A549 (cell line): ENCODE results near the gene GSTO1. TPM values are rescaled to one million over a fixed set of nuclear protein-coding genes. Genes with fewer than 3 reads are reported as not detected.

Experiments used
- ATAC-seq, 2 experiments: fragments of 200-7000 bp in 1 of 2; fragments of >200 bp in 1 of 2; cut with Nextera tagmentation in 1 of 2; cut with Tn5 transposase in 1 of 2; 3 replicates each; pipeline versions ENCODE4 v1.8.0 to v1.9.1; 2018 to 2020; ENCODE audit warnings: mild to moderate bottlenecking in 1 of 2, moderate library complexity in 1 of 2
- CTCF ChIA-PET: fragments of 300-600 bp; sonication (Branson Sonifier 250); formaldehyde crosslinking; extraction: SDS; loops from one replicate; lab custom pipeline; 2021; ENCODE audit warnings: antibody characterized with exemption, inconsistent platforms; lab: Yijun Ruan, JAX
- POLR2A ChIA-PET: fragments of 350-600 bp; formaldehyde crosslinking; extraction: SDS; loops from one replicate; lab custom pipeline; 2021; ENCODE audit warnings: antibody characterized with exemption, inconsistent platforms; lab: Yijun Ruan, JAX
- DNase-seq, 2 experiments: peaks; one replicate each; pipeline versions ENCODE4 v3.0.0 to v3.0.0-alpha.2; 2011 to 2016; ENCODE audit warnings: low read depth in 1 of 2, low spot score in 1 of 2
- FAIRE-seq: peaks from 2 replicates; lab custom pipeline; 2011; peaks lifted over from hg19 to GRCh38; lab: Jason Lieb, UNC
- H3K27ac ChIP-seq, 2 experiments: fragments of >200 bp; sonication (Bioruptor Twin); formaldehyde crosslinking; 3 replicates each; pipeline ENCODE4 v1.5.1; 2016 to 2017
- H3K4me1 ChIP-seq: fragments of >200 bp; sonication (Bioruptor Twin); formaldehyde crosslinking; 3 replicates; pipeline ENCODE4 v1.6.1; 2016
- H3K4me2 ChIP-seq: fragments of >200 bp; sonication (Bioruptor Twin); formaldehyde crosslinking; 3 replicates; pipeline ENCODE4 v1.6.1; 2016
- H3K4me3 ChIP-seq: fragments of >200 bp; sonication (Bioruptor Twin); formaldehyde crosslinking; 3 replicates; pipeline ENCODE4 v1.5.1; 2016
- H3K9me3 ChIP-seq: fragments of >200 bp; sonication (Bioruptor Twin); formaldehyde crosslinking; 3 replicates; pipeline ENCODE4 v1.6.1; 2016
- BCL3 ChIP-seq: fragments of >200 bp; sonication (Bioruptor Twin); formaldehyde crosslinking; IDR thresholded peaks from 3 replicates; pipeline ENCODE4 v1.6.1; 2016
- BHLHE40 ChIP-seq: IDR thresholded peaks from 2 replicates; pipeline ENCODE4 v1.6.1; 2012; ENCODE audit warnings: low read depth, low read length, inconsistent platforms
- CBX8 ChIP-seq: fragments of 200-600 bp; sonication (generic); IDR thresholded peaks from 2 replicates; pipeline ENCODE4 v1.6.1; 2016
- CHD2 ChIP-seq: fragments of 150-350 bp; IDR thresholded peaks from 2 replicates; pipeline ENCODE4 v1.6.1; 2014; ENCODE audit warnings: low read length; ENCODE audit not compliant: partially characterized antibody
- EP300 ChIP-seq, 2 experiments: fragments of >200 bp; sonication (Bioruptor Twin); formaldehyde crosslinking; IDR thresholded peaks; 2 replicates in 1 of 2; 3 replicates in 1 of 2; pipeline ENCODE4 v1.6.1; 2016 to 2017
- HES2 ChIP-seq: fragments of >200 bp; sonication (Bioruptor Twin); formaldehyde crosslinking; IDR thresholded peaks from 2 replicates; pipeline ENCODE4 v1.6.1; 2016
- HEYL ChIP-seq: fragments of 250-450 bp; sonication (Bioruptor Pico); IDR thresholded peaks from 2 replicates; pipeline ENCODE4 v1.8.0; 2021; ENCODE audit warnings: mild to moderate bottlenecking, moderate library complexity
- JUNB ChIP-seq: fragments of >200 bp; sonication (Bioruptor Twin); formaldehyde crosslinking; IDR thresholded peaks from 2 replicates; pipeline ENCODE4 v1.6.1; 2016
- KDM1A ChIP-seq: fragments of 200-600 bp; sonication (generic); IDR thresholded peaks from 2 replicates; pipeline ENCODE4 v1.6.1; 2016; ENCODE audit warnings: low read depth, mild to moderate bottlenecking
- MAFK ChIP-seq: fragments of 450-650 bp; IDR thresholded peaks from 2 replicates; pipeline ENCODE4 v1.6.1; 2014; ENCODE audit not compliant: partially characterized antibody
- MAZ ChIP-seq: fragments of 150-350 bp; IDR thresholded peaks from 2 replicates; pipeline ENCODE4 v1.6.1; 2014; ENCODE audit warnings: antibody characterized with exemption, low read depth, low read length, borderline replicate concordance
- NFE2L2 ChIP-seq: fragments of 150-350 bp; conservative IDR thresholded peaks from 2 replicates; pipeline ENCODE4 v1.6.1; 2014; ENCODE audit warnings: low read length
- NR3C1 ChIP-seq: fragments of >200 bp; sonication (Bioruptor Twin); formaldehyde crosslinking; IDR thresholded peaks from 3 replicates; pipeline ENCODE4 v1.6.1; 2017
- POLR2A ChIP-seq: IDR thresholded peaks from 2 replicates; pipeline ENCODE4 v1.6.1; 2012; ENCODE audit warnings: mild to moderate bottlenecking, low read length
- RAD21 ChIP-seq, 2 experiments: fragments of >200 bp in 1 of 2; sonication (Bioruptor Twin) in 1 of 2; formaldehyde crosslinking in 1 of 2; IDR thresholded peaks in 1 of 2; conservative IDR thresholded peaks in 1 of 2; 2 replicates in 1 of 2; 3 replicates in 1 of 2; pipeline ENCODE4 v1.6.1; 2012 to 2018; ENCODE audit warnings: inconsistent platforms in 1 of 2
- RFX5 ChIP-seq: fragments of 450-650 bp; IDR thresholded peaks from 2 replicates; pipeline ENCODE4 v1.7.1; 2014; ENCODE audit warnings: antibody characterized with exemption, mild to moderate bottlenecking, moderate library complexity
- SREBF2 ChIP-seq: fragments of 450-650 bp; IDR thresholded peaks from 2 replicates; pipeline ENCODE4 v1.6.1; 2014; ENCODE audit warnings: mild to moderate bottlenecking, moderate library complexity
- TP53 ChIP-seq: fragments of 250-450 bp; sonication (Bioruptor Pico); IDR thresholded peaks from 2 replicates; pipeline ENCODE4 v1.5.0; 2021; ENCODE audit warnings: mild to moderate bottlenecking, moderate library complexity
- ZC3H11A ChIP-seq: fragments of 450-650 bp; IDR thresholded peaks from 2 replicates; pipeline ENCODE4 v1.6.1; 2014; ENCODE audit warnings: antibody characterized with exemption, mild to moderate bottlenecking
- ZSCAN20 ChIP-seq: fragments of 250-450 bp; sonication (Bioruptor Pico); IDR thresholded peaks from 2 replicates; pipeline ENCODE4 v1.8.0; 2022; ENCODE audit warnings: mild to moderate bottlenecking, moderate library complexity
- WGBS: methylation state at CpG from one replicate; pipeline ENCODE4 v1.1.6; 2017; ENCODE audit errors: missing lambda C conversion rate; 5-methylcytosine and 5-hydroxymethylcytosine counted together
- polyA plus RNA-seq, 4 experiments: library from polyadenylated mRNA; depleted of rRNA in 3 of 4; stranded (reverse); fragments of >200 nt; fragmentation: RNase III in 1 of 4; extraction: RNeasy Plus Mini Kit Qiagen cat#74134 plus additional on column Dnase treatment in 1 of 4; gene quantifications; 2 replicates in 3 of 4; 3 replicates in 1 of 4; pipeline ENCODE4 v1.2.3, GENCODE V29; 2011 to 2017

GSTO1 gene
- polyA plus RNA-seq, 2 of the 4 experiments (the other 2 are of a cell fraction) = 163 to 204 TPM

- ChIA-PET POLR2A (interaction anchor here (1.1 kb wide), 1 partner anchor 24 kb away, joined by 3 read pairs; the partner anchor contains the start of gene GSTO2), CTCF (interaction anchor here (0.7 to 14.5 kb wide), 11 partner anchors 10 to 248 kb away, joined by 3 to 339 read pairs (median 31); partner anchors contain the start of genes CFAP58 and ITPRIP)
- no peak for FAIRE-seq
- ATAC-seq = no peak
- DNase-seq = no peak
- Histone ChIP-seq H3K27ac (no peak overlapping the region), H3K9me3 (no peaks in the 10 kb centered on the region), H3K4me2 (no peak overlapping the region), H3K4me3 (no peak overlapping the region), H3K4me1 (peaks cover 18% of the 10 kb centered on the region)
- TF ChIP-seq MAZ (no peak), EP300 (IDR thresholded peaks at IDR 0.05) (no peak), RFX5 (no peak), HES2 (no peak), POLR2A (no peak), CHD2 (no peak), TP53 (no peak), NR3C1 (no peak)
- WGBS = 41% methylated on average over 2 of the region's 2 CpGs
These were observed 38.3 kb downstream of the GSTO1 start for GRCh38 chr10:104293011-104293410.

- DNase-seq (no peak), FAIRE-seq (no peak), ATAC-seq (no peak)
- POLR2A ChIA-PET = no interaction called here
- CTCF ChIA-PET = interaction anchor here (1.1 to 14.5 kb wide), 8 partner anchors 11 to 249 kb away, joined by 5 to 339 read pairs (median 54); partner anchors contain the start of gene CFAP58
- no peak overlapping the region for H3K4me3 ChIP-seq
- peaks cover 10% of the 10 kb centered on the region for H3K4me1 ChIP-seq
- TF ChIP-seq BCL3 = no peak
- no peak overlapping the region for H3K4me2 ChIP-seq
- H3K9me3 ChIP-seq = no peaks in the 10 kb centered on the region
- WGBS = 85% methylated on average over 5 of the region's 5 CpGs
- no peak overlapping the region for H3K27ac ChIP-seq
These were observed 39.2 kb downstream of the GSTO1 start for GRCh38 chr10:104293781-104294321.

DNA sequence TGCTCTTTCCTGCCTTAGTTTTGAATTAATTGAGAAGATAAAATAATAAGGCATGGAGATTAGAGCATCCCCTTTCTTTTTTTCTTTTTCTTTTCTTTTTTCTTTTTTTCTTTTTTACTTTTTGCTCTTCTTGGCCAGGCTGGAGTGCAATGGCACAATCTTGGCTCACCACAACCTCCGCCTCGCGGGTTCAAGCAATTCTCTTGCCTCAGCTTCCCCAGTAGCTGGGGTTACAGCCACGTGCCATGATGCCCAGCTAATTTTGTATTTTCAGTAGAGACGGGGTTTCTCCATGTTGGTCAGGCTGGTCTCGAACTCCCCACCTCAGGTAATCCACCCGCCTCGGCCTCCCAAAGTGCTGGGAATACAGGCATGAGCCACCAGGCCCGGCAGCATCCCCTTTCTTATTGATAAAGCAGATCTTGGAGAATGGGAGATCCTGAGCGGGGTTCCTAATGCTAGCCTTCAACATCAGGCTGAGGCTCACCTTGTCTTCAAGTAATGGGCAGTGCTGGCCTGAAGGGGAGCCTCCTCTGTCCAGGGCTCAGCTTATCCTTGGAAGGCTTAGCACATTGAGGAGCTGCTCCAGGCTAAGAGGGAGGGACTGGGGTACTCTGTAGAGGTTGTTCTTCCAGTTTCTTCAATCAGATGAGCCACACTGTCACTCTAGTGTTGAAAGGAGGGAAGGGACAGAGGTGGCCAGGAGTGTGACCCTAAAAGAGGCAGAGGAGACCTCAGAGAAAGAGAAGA, 42.2 kb downstream of the GSTO1 start:
- FAIRE-seq = no peak
- ATAC-seq = no peak
- ChIA-PET POLR2A (no interaction called here), CTCF (interaction anchor here (0.6 to 14.5 kb wide), 6 partner anchors 9 to 491 kb away, joined by 3 to 339 read pairs (median 102); partner anchors contain the start of gene CFAP58)
- Histone ChIP-seq H3K9me3 (no peaks in the 10 kb centered on the region), H3K4me3 (no peak overlapping the region), H3K4me2 (no peak overlapping the region), H3K27ac (no peak overlapping the region), H3K4me1 (peaks cover 7% of the 10 kb centered on the region; the same call in 2 of the 3 replicates)
- no peak for DNase-seq
- no peak for TF ChIP-seq JUNB
- TF ChIP-seq HES2 = no peak
- no peak for TF ChIP-seq ZSCAN20 (CRISPR knock-in tag)
- TF ChIP-seq CBX8 = no peak
- no peak for TF ChIP-seq EP300 (IDR thresholded peaks at IDR 0.05)
- TF ChIP-seq KDM1A = no peak
- TF ChIP-seq ZC3H11A = no peak
- TF ChIP-seq NFE2L2 = no peak
- no peak for TF ChIP-seq MAFK
- no peak for TF ChIP-seq BHLHE40
- TF ChIP-seq SREBF2 = no peak
- TF ChIP-seq RAD21 (conservative IDR thresholded peaks at IDR 0.05 in 1 of 2, IDR thresholded peaks at IDR 0.05 in 1 of 2) = no peak
- no peak for TF ChIP-seq HEYL (CRISPR knock-in tag)
- 80% methylated on average over 10 of the region's 10 CpGs for WGBS
